Stimulated activated CD8-positive, alpha-beta memory T cell treated with anti-CD3 and anti-CD28 coated beads, Interleukin-7, amount 100 ng/mL, for 48 hours (primary cell): Measurements from ENCODE around the gene USB1.

Experiments
- DNase-seq, 2 donors: peaks; one replicate each; pipeline ENCODE4 v3.0.0-alpha.2; 2020; ENCODE audit warnings: low read depth in 1 of 2; ENCODE audit errors: extremely low read depth in 1 of 2

USB1 gene

GRCh38 chr16:58045096-58045495 lies 43.9 kb downstream of the USB1 start:
- no peak for DNase-seq

- no peak for DNase-seq
Observed at GRCh38 chr16:58046054-58046881, 45.1 kb downstream of the USB1 start.

- no peak for DNase-seq
Observed at GRCh38 chr16:58046936-58047335, 45.7 kb downstream of the USB1 start.

- DNase-seq = no peak
Observed at GRCh38 chr16:58047557-58048348, 46.5 kb downstream of the USB1 start.

- no peak for DNase-seq
Observed at GRCh38 chr16:58048494-58049231, 47.5 kb downstream of the USB1 start.

GRCh38 chr16:58049232-58050185 lies 48.3 kb downstream of the USB1 start:
- no peak for DNase-seq

GRCh38 chr16:58051296-58051695 lies 50.1 kb downstream of the USB1 start:
- no peak for DNase-seq

GRCh38 chr16:58051821-58052603 lies 50.8 kb downstream of the USB1 start:
- no peak for DNase-seq

- no peak for DNase-seq
Observed at GRCh38 chr16:58053682-58054005, 52.4 kb downstream of the USB1 start.

GRCh38 chr16:58054289-58054688 lies 53.1 kb downstream of the USB1 start:
- no peak for DNase-seq

- DNase-seq = no peak
Observed at GRCh38 chr16:58056580-58056979, 55.4 kb downstream of the USB1 start.

GRCh38 chr16:58057121-58057520 lies 55.9 kb downstream of the USB1 start:
- DNase-seq = no peak

- DNase-seq = no peak
Observed at GRCh38 chr16:58057784-58058183, 56.6 kb downstream of the USB1 start.

- no peak for DNase-seq
Observed at GRCh38 chr16:58062821-58063220, 61.6 kb downstream of the USB1 start.

GRCh38 chr16:58063377-58064076 lies 62.3 kb downstream of the USB1 start:
- no peak for DNase-seq

GRCh38 chr16:58070585-58070984 lies 69.4 kb downstream of the USB1 start:
- DNase-seq = no peak
